SK-N-DZ (cell line): ENCODE measurements around the gene MBP.
"Not testable (repeated sequence)": the region's sequence is repeated elsewhere in the genome, so short reads cannot be mapped to it uniquely, and the experiment has no call there.

Experiments used
- DNase-seq: peaks from one replicate; pipeline ENCODE4 v3.0.0-alpha.2; 2015; ENCODE audit warnings: low spot score

Gene MBP

GRCh38 chr18:77007251-77007650, 125.3 kb downstream of the MBP start:
- DNase-seq: no peak

- no peak for DNase-seq
Observed at GRCh38 chr18:77006305-77007175, 126.0 kb downstream of the MBP start.

GRCh38 chr18:77005651-77006195, 126.9 kb downstream of the MBP start:
- DNase-seq: no peak

- no peak for DNase-seq
Observed at GRCh38 chr18:77004555-77005380, 127.8 kb downstream of the MBP start.

- DNase-seq: no peak
Observed at GRCh38 chr18:77003316-77003715, 129.3 kb downstream of the MBP start.

GRCh38 chr18:77002496-77002895, 130.1 kb downstream of the MBP start:
- DNase-seq: no peak

- no peak for DNase-seq
Observed at GRCh38 chr18:77001979-77002378, 130.6 kb downstream of the MBP start.

- no peak for DNase-seq
Observed at GRCh38 chr18:77001041-77001440, 131.5 kb downstream of the MBP start.

- peak; percentile 26 for DNase-seq
Observed at GRCh38 chr18:77000527-77000926, 132.1 kb downstream of the MBP start.

GRCh38 chr18:76999077-76999476, 133.5 kb downstream of the MBP start:
- DNase-seq: no peak

GRCh38 chr18:76997951-76998808, 134.4 kb downstream of the MBP start:
- DNase-seq: no peak

- no peak for DNase-seq
Observed at GRCh38 chr18:76996429-76996828, 136.2 kb downstream of the MBP start.

GRCh38 chr18:76995896-76996295, 136.7 kb downstream of the MBP start:
- DNase-seq: no peak

- no peak for DNase-seq
Observed at GRCh38 chr18:76994086-76994654, 138.4 kb downstream of the MBP start.

GRCh38 chr18:76993573-76993972, 139.0 kb downstream of the MBP start:
- DNase-seq: no peak

GRCh38 chr18:76993085-76993382, 139.5 kb downstream of the MBP start:
- no peak for DNase-seq

GRCh38 chr18:76992226-76993084, 140.1 kb downstream of the MBP start:
- DNase-seq: no peak

GRCh38 chr18:76991021-76991688, 141.4 kb downstream of the MBP start:
- no peak for DNase-seq

- DNase-seq: not testable (repeated sequence)
Observed at GRCh38 chr18:76990343-76991020, 142.1 kb downstream of the MBP start.
